C4-2B (cell line): ENCODE results near the gene FOXC2.

ENCODE experiments used
- ZFX ChIP-seq: fragments of 450-650 bp; IDR thresholded peaks from 2 replicates; pipeline ENCODE4 v1.6.1; 2017
- TF ChIP-seq, protein P1 (sequence below): fragments of 450-650 bp; conservative IDR thresholded peaks from 2 replicates; pipeline ENCODE4 v1.5.1; 2017; ENCODE audit warnings: mild to moderate bottlenecking

DNA sequence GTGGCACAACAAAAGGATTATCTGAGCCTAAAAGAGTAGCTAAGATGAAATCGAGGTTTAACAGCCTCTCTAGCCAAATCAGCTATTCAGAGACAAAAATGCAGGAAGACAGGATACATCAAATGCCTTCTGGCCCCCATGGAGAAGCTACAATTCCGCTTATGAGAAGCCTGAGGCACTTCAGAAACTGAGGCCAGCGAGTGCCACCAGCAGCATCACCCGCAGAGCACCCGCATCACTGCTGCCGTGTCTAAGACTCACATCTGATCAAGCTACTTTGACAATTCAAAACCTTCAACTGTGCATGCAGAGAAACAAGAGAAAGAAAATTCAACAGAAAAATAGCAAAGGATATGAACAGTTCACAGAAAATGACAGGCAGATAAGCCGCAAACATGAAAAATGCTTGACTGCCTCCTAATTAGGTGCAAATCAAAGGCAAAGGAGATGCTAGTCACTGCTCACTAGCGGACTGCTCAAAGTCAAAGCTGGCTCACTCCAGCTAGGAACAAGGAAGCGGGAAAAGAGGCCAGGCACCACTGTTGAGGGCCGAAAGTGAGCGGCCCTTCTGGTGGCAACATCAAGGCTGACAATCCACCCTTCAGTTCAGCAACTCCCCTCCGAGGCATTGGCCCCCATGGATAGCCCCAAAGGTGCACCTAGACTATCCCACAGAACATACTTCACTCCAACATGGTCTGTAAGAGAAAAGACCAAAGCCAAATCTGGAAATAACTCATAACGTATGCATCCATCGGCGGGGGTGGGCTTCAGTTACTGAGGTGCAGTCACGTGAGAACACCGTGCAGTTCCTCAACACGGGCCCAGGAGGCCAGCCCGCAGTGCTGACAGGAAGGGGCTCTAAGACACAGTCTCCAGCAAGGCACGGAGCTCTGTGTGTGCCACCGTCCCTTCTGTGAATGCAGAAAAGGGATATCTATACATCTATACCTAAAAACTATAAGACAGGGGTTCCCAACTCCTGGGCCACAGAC, 23.6 kb upstream of the FOXC2 start:
- TF ChIP-seq, protein P1, sequence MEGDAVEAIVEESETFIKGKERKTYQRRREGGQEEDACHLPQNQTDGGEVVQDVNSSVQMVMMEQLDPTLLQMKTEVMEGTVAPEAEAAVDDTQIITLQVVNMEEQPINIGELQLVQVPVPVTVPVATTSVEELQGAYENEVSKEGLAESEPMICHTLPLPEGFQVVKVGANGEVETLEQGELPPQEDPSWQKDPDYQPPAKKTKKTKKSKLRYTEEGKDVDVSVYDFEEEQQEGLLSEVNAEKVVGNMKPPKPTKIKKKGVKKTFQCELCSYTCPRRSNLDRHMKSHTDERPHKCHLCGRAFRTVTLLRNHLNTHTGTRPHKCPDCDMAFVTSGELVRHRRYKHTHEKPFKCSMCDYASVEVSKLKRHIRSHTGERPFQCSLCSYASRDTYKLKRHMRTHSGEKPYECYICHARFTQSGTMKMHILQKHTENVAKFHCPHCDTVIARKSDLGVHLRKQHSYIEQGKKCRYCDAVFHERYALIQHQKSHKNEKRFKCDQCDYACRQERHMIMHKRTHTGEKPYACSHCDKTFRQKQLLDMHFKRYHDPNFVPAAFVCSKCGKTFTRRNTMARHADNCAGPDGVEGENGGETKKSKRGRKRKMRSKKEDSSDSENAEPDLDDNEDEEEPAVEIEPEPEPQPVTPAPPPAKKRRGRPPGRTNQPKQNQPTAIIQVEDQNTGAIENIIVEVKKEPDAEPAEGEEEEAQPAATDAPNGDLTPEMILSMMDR = no peak
- TF ChIP-seq ZFX = no peak
